Activated T-cell treated with anti-CD3 and anti-CD28 coated beads for 4 hours (primary cell): ENCODE data around the gene CNPY1.
"Not testable (repeated sequence)": the region's sequence is repeated elsewhere in the genome, so short reads cannot be mapped to it uniquely, and the experiment has no call there.

Experiments used
- DNase-seq: peaks from one replicate; pipeline ENCODE4 v3.0.0-alpha.2; 2020

Gene CNPY1

GRCh38 chr7:155577509-155577905 is 31.1 kb upstream of the CNPY1 start:
- no peak for DNase-seq

GRCh38 chr7:155576900-155577508 is 30.6 kb upstream of the CNPY1 start:
- DNase-seq = no peak

DNA sequence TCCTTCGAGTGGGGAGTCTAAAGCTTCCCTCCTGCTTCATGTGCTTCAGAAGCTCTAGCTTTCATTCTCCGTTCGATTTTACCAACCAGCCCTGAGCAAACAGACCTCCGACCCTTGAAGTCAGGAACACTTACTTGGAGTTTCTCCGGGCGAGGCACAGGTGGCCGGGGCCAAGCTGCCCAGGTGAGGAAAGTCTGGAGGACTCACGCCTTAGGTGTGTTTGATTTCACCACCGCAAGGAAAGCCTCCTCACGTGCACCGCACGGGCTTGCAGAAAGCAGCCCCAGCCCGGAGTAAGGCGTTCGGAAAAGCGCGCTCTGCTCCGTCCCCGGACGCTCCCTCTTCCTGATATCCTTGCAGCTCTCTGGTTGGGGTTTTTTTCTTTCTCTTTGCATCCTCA is 30.1 kb upstream of the CNPY1 start:
- no peak for DNase-seq

DNA sequence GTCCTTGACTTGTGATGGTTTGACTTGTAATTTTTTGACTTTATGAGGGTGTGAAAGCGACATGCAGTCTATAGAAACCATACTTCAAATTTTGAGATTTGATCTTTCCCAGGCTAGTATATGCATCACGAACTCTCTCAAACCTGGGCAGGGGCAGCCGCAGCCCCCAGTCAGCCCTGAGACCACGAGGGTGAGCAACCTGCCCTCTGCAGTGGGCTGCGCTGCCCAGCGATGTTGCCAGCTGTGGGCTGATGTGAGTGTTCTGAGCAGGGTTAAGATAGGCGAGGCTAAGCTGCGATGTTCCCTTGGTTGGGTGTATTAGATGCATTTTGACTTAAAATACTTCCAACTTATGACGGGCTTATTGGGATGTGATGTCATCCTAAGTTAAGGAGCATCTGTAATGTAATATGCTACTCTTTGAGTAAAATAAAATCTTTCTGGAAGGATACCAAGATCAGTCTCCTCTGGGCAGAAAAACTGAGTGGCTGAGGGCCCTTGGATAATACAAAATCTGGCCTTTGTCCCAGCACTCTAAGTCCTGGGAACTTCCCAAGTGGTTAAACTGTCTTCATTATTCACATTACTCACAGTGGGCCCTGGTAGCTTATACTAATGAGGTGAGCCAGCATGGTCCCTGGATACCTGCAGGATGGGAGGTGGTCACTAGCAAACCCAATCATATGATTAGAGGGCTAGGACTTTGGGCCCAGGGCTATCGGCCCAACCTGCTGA is 28.4 kb upstream of the CNPY1 start:
- no peak for DNase-seq

DNA sequence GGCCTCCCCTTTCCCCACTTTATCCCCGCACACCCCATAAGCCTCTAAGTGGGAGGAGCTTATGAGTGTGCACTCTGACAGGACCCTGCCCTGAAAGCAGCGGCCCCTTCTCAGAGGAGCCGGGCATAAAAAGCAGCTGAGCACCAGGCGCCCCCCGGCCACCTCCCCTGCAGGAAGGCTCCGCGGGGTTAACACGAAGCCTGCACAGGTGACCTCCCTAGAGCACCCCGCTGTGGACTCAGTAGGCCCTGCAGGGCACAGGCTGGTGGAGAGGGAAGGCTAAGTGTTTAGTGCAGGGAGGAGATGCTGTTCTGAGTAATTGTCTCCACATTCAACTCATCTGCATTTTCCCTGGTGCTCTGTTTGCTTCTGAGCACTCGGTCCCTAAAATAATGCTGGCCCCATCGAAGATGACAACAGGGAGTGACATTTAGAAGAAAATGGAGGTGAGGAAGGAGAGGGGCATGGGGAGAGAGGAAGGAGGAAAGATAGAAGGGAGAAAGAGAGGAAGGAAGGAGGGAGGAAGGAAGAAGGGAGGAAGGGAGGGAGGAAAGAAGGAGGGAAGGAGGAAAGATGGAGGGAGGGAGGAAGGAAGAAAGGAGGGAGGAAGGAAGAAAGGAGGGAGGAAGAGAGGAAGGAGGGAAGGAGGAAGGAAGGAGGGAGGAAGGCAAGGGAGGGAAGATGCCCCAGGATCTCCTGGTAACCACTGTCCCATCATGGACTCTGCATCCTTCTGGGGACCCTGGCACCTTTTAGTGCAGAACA is 25.4 kb upstream of the CNPY1 start:
- no peak for DNase-seq

- no peak for DNase-seq
Observed at GRCh38 chr7:155570991-155571390, 24.6 kb upstream of the CNPY1 start.

DNA sequence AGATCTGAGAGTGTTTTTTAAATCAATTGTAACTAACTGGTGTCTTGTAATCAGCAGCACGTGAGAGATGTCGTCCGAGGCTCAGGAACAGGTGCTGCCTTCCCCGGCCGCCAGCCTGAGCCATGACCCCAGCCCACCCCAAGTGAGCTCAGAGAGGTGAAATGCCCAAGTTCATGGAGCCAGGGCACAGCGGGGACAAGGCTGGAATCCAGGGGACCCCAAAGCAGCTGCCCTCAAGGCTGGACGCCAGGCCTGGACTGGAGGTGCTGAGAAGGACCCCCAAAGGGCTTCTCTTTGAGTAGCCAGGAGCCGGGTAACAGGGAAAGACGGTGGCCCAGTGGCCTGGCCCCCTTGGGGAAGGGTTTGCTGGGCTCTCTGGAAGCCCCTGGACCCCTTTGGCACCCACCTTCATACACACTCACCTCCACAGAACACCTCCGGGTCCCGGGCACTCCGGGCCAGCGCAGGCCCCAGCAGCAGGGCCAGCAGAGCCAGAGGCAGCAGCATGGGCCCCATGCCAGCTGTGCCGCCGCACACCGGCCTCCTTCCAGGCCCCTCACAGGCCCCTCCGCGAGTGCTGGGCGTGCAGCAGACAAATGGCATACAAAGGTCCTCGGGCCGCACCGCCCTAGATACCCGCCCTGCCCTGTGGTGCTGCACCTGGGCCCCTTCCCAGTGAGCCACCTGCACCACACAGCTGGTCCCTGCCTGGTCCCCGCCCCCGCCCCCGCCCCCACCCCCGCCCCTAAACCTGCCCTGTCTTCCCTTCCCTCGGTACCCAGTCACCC is 24.0 kb upstream of the CNPY1 start:
- DNase-seq = no peak

- no peak for DNase-seq
Observed at GRCh38 chr7:155569681-155570080, 23.3 kb upstream of the CNPY1 start.

GRCh38 chr7:155568842-155569494 is 22.6 kb upstream of the CNPY1 start:
- no peak for DNase-seq

DNA sequence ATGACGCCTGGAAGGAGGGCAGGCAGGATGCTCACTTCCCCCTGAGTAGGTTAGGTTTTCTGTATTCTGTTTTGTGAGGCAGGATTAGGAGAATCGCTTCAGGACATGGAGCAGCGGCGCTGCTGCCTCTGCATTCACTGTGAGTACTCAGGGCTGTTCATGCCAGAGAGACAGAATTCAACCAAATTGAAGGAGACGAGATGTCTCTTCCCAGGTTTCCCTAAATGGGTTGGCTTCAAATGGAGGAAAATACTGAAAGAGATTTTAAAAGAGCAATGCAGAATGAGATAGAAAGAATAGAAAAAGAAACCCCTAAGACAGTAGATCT is 21.9 kb upstream of the CNPY1 start:
- DNase-seq = no peak

DNA sequence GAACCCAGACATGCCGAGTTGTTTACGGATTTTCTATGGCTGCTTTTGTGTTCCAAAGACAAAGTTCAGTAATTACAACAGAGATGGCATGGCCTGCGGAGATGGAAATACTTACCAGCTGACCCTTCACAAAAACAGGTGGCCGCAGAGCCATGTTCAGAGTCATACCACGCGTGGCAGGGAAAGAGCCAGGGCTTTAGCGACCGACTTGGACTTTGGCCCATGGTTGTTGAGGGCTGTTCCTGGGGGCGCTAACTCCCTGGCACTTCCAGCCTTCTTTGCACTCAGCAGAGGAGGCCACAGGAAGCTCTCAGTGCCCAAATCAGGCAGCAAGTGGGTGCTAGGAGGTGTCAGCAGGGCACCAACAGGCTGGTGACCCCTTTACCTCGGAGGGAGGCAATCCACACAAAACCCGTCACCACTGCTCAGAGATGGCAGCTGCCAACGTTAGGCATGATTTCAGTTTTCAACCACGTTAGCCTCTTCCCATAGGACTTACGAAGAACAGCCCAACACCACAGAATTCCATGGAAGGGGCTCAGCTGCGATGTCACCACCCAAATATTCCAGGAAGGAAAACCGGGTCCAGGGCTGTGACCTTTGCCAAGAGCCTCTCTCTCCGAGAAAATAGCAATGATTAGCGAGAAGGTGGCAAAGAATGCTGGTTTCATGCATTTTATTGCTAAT is 21.4 kb upstream of the CNPY1 start:
- no peak for DNase-seq

DNA sequence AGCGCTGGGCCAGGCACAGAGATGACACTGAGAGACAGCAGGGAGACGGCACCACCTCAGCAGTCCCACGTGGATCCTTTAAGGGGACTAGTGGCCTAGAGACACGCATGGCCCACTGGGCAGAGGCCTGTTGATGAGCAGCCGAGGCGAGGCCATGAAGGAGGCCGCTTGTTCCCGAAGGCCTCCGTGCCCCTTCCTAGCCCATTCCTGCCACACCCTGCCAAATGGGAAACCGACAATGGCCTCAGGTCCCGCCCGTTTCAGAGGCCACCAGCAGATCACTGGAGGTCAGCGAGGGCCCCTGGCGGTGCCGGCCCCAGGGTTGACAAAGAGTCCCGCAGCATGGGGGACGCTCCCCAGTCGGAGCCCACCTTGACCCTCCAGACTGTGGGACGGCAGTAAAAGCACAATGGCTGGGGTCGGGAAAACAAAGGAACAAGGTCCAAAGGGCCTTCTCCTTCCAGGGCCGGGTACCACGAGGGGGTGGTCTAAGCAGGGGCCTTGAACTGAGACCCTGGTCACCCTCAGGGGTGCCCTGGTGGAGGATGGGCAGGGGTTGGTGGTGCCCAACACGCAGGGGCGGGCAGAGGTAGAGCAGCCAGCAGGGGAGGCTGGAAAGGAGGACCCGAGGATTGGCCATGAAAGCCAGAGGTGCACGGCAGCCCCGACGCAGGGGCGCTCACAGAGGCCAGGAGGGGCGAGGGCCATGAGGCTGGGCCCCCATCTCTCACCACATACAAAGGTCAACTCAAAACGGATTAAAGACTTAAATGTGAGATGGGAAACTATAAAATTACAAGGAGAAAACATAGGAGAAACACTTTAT is 19.9 kb upstream of the CNPY1 start:
- no peak for DNase-seq

GRCh38 chr7:155565596-155565995 is 19.2 kb upstream of the CNPY1 start:
- DNase-seq = no peak

- not testable (repeated sequence) for DNase-seq
Observed at GRCh38 chr7:155562976-155563375, 16.6 kb upstream of the CNPY1 start.

DNA sequence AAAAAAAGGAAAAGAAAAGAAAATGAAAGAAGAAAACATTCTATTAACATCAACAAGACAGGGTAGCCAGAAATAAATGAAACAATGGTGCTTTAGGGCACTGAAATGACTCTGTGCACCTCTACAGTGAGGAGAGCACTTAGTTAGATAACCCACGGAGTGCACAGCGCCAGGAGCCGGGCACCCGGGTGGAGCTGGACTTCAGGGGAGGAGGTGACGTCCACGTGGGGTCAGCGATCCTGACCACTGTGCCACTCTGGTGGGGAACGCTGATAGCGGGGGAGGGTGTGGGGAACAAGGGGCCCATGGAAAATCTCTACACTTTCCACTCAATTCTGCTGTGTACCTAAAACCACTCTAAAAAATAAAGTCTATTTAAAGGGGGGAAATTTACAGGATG is 15.7 kb upstream of the CNPY1 start:
- no peak for DNase-seq

GRCh38 chr7:155560982-155561686 is 14.8 kb upstream of the CNPY1 start:
- DNase-seq = no peak

GRCh38 chr7:155560196-155560885 is 14.0 kb upstream of the CNPY1 start:
- DNase-seq = no peak

DNA sequence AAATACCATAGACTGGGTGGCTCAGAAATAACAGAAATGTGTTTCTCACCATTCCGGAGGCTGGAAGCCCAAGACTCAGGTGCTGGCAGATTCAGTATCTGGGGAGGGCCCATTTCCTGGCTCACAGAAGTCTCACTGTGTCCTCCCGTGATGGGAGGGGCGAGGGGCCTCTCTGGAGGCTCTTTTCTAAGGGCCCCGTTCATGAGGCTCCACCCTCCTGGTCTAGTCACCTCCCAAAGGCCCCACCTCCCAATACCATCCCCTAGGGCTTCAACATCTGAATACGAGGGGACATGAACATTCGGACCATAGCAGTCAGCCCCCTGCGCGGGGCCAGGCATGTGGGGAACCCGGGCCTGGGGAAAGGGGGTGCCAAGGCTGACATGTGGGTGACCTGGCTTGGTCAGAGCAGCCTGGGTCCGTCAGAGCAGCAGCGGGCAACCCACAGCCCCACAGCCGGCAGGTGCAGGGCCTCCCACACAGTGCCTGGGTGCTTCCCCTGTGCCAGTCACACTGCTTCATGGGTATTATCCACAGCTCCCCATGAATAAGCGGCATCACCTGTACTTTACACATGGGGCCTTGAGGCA is 13.3 kb upstream of the CNPY1 start:
- no peak for DNase-seq

- DNase-seq = no peak
Observed at GRCh38 chr7:155558961-155559360, 12.6 kb upstream of the CNPY1 start.

DNA sequence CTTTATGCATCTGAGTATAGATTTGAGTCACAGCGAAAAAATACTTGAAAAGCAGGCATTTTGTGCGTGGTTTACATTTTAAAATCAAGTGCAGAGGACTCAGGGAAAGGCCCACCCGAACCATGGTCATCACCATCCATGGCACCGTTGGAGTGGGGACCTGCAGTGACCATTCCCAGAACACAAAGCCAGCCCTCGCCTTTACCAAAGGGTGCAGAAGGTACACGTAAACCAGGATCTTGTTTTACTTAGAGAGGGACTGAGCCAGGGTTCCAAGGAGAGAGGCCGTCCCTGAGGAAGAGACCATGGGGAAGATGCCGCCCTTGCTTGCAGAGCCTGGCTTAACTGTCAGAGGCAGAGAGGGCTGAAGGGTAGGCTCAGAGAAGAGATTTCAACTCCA is 12.0 kb upstream of the CNPY1 start:
- DNase-seq = no peak
